OCI-LY7 (cell line): ENCODE data around the gene C9orf50.

Experiments used
- EZH2phosphoT487 ChIP-seq: fragments of 200-600 bp; sonication (generic); IDR thresholded peaks from 2 replicates; pipeline ENCODE4 v1.6.1; 2018; ENCODE audit warnings: low read depth, borderline replicate concordance, mild to moderate bottlenecking, mixed run types, antibody characterized with exemption, low read length, moderate library complexity, mixed read lengths
- TF ChIP-seq, protein P1 (sequence below): fragments of 200-600 bp; sonication (generic); conservative IDR thresholded peaks from 2 replicates; pipeline ENCODE4 v1.5.1; 2014; ENCODE audit warnings: mild to moderate bottlenecking, antibody characterized with exemption, low read length, moderate library complexity, mixed read lengths

DNA sequence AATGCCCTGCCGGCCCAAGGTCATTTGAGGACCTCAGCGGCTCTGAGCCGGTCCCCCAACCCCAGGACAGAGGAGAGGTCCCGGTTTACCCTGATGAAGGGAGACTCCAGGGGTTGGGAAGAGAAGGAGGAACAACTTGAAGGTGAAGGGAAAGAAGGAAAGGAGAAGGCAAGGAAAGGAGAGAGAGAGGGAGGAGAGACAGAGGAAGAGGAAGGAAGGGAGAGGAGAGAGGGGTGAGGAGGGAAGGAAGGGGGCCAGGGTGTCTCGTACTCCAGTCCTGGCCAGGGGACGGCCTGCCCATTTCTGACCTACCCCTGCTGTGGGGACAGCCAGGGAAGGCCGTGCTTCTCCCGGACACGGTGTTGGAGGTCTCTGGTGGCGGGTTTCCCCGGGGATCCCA is 46.5 kb upstream of the C9orf50 start:
- TF ChIP-seq, protein P1, sequence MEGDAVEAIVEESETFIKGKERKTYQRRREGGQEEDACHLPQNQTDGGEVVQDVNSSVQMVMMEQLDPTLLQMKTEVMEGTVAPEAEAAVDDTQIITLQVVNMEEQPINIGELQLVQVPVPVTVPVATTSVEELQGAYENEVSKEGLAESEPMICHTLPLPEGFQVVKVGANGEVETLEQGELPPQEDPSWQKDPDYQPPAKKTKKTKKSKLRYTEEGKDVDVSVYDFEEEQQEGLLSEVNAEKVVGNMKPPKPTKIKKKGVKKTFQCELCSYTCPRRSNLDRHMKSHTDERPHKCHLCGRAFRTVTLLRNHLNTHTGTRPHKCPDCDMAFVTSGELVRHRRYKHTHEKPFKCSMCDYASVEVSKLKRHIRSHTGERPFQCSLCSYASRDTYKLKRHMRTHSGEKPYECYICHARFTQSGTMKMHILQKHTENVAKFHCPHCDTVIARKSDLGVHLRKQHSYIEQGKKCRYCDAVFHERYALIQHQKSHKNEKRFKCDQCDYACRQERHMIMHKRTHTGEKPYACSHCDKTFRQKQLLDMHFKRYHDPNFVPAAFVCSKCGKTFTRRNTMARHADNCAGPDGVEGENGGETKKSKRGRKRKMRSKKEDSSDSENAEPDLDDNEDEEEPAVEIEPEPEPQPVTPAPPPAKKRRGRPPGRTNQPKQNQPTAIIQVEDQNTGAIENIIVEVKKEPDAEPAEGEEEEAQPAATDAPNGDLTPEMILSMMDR = no peak
- no peak for TF ChIP-seq EZH2phosphoT487
